ENCODE measurements around the gene RRAS2. TPM values are rescaled to one million over a fixed set of nuclear protein-coding genes. Genes with fewer than 3 reads are reported as not detected.

Gene RRAS2
- total RNA-seq, 1 donor from 2014 or later = 35.8 TPM

GRCh38 chr11:14336507-14337503 is 22.2 kb downstream of the RRAS2 start:
- no peaks in the 10 kb centered on the region for H3K27me3 ChIP-seq (ENCODE audit: low read depth)
- H3K4me1 ChIP-seq = peaks cover 4% of the 10 kb centered on the region
- H3K9me3 ChIP-seq = no peaks in the 10 kb centered on the region
- DNase-seq (no peak), ATAC-seq (no peak)
- intact Hi-C loops (cut with DNase I) = no loop called here
- H3K36me3 ChIP-seq = no peaks in the 10 kb centered on the region
- no peak overlapping the region for H3K27ac ChIP-seq
- TF ChIP-seq CTCF (IDR thresholded peaks at IDR 0.05) = no peak
- H3K4me3 ChIP-seq = no peak overlapping the region

GRCh38 chr11:14335712-14336111 is 23.3 kb downstream of the RRAS2 start:
- no peaks in the 10 kb centered on the region for H3K27me3 ChIP-seq (ENCODE audit: low read depth)
- ATAC-seq (no peak), DNase-seq (no peak)
- no peak for TF ChIP-seq CTCF (IDR thresholded peaks at IDR 0.05)
- no peaks in the 10 kb centered on the region for H3K36me3 ChIP-seq
- H3K9me3 ChIP-seq = no peaks in the 10 kb centered on the region
- H3K27ac ChIP-seq = no peak overlapping the region
- H3K4me1 ChIP-seq = no peaks in the 10 kb centered on the region
- intact Hi-C loops (cut with DNase I) = no loop called here
- no peak overlapping the region for H3K4me3 ChIP-seq

GRCh38 chr11:14334893-14335292 is 24.1 kb downstream of the RRAS2 start:
- H3K27me3 ChIP-seq (ENCODE audit: low read depth) = no peaks in the 10 kb centered on the region
- no peaks in the 10 kb centered on the region for H3K4me1 ChIP-seq
- ATAC-seq = no peak
- H3K36me3 ChIP-seq = no peaks in the 10 kb centered on the region
- DNase-seq = no peak
- no peak overlapping the region for H3K27ac ChIP-seq
- no peaks in the 10 kb centered on the region for H3K9me3 ChIP-seq
- no peak for TF ChIP-seq CTCF (IDR thresholded peaks at IDR 0.05)
- intact Hi-C loops (cut with DNase I) = no loop called here
- H3K4me3 ChIP-seq = no peak overlapping the region

- Histone ChIP-seq H3K27ac (no peak overlapping the region), H3K9me3 (no peaks in the 10 kb centered on the region), H3K4me3 (no peak overlapping the region), H3K36me3 (no peaks in the 10 kb centered on the region), H3K27me3 (ENCODE audit: low read depth) (no peaks in the 10 kb centered on the region), H3K4me1 (no peaks in the 10 kb centered on the region)
- no peak for TF ChIP-seq CTCF (IDR thresholded peaks at IDR 0.05)
- no peak for ATAC-seq
- DNase-seq = no peak
- intact Hi-C loops (cut with DNase I) = no loop called here
Observed at GRCh38 chr11:14334192-14334591, 24.8 kb downstream of the RRAS2 start.

- Histone ChIP-seq H3K4me3 (no peak overlapping the region), H3K9me3 (no peaks in the 10 kb centered on the region), H3K27me3 (ENCODE audit: low read depth) (no peaks in the 10 kb centered on the region), H3K36me3 (no peaks in the 10 kb centered on the region), H3K4me1 (peaks cover 6% of the 10 kb centered on the region), H3K27ac (no peak overlapping the region)
- TF ChIP-seq CTCF (IDR thresholded peaks at IDR 0.05) = no peak
- intact Hi-C loops (cut with DNase I) = no loop called here
- ATAC-seq (no peak), DNase-seq (no peak)
Observed at GRCh38 chr11:14331476-14332136, 27.4 kb downstream of the RRAS2 start.

Measured in lower lobe of right lung (tissue), 2 donors.